ENCODE measurements around the gene DPP3.
"Not testable (repeated sequence)": the region's sequence is repeated elsewhere in the genome, so short reads cannot be mapped to it uniquely, and the experiment has no call there.

Gene DPP3

DNA sequence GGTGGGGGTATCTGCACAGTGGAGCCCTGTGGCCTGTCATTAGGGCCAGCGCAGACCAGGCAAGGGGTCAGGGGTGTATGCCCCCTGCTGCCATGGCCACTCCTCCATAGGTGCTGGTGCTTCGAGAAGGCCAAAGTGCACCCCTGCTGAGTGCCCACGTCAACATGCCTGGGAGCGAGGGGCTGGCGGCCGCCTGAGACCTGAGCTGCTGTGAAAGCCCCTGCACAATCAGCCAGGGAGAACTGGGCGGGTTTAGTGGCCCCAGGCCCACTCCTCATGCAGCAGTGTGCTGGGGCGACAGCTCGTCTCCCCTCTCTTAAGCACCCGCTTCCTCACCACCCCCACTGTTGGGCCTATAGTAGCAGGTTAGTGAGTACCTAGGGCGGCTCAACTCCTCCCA lies 51.6 kb downstream of the DPP3 start:
- in situ Hi-C loops (cut with HindIII; ENCODE audit: low sequenced_read_pairs), result no loop called here
- TF ChIP-seq, protein P1, sequence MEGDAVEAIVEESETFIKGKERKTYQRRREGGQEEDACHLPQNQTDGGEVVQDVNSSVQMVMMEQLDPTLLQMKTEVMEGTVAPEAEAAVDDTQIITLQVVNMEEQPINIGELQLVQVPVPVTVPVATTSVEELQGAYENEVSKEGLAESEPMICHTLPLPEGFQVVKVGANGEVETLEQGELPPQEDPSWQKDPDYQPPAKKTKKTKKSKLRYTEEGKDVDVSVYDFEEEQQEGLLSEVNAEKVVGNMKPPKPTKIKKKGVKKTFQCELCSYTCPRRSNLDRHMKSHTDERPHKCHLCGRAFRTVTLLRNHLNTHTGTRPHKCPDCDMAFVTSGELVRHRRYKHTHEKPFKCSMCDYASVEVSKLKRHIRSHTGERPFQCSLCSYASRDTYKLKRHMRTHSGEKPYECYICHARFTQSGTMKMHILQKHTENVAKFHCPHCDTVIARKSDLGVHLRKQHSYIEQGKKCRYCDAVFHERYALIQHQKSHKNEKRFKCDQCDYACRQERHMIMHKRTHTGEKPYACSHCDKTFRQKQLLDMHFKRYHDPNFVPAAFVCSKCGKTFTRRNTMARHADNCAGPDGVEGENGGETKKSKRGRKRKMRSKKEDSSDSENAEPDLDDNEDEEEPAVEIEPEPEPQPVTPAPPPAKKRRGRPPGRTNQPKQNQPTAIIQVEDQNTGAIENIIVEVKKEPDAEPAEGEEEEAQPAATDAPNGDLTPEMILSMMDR (IDR thresholded peaks at IDR 0.05; ENCODE audit: low read depth, low read length, missing control alignments), result no peak
- no peak for DNase-seq (ENCODE audit: low read depth)
- H3K4me3 ChIP-seq (ENCODE audit: low read depth, low read length), result no peak overlapping the region

DNA sequence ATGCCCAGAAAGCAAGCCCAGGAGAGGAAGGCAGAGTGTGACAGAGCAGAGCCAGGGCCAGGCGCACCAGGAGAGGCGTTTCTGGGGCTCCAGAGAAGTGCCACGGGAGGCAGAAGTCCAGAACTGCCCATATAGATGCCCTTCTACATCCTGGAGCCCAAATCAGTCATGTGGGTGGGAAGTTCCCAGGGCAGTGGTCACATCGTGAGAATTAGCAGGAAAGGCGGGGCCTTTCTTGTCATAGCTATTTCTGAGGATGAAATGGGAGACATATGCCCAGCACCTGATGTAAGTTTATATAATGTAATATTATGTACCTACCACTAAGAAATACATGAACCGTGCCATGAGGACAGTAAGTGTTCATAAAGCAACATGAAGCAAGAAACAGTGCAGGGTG lies 52.5 kb downstream of the DPP3 start:
- TF ChIP-seq, protein P1 (IDR thresholded peaks at IDR 0.05; ENCODE audit: low read depth, low read length, missing control alignments), result no peak
- no peak for DNase-seq (ENCODE audit: low read depth)
- in situ Hi-C loops (cut with HindIII; ENCODE audit: low sequenced_read_pairs), result no loop called here
- H3K4me3 ChIP-seq (ENCODE audit: low read depth, low read length), result no peak overlapping the region

DNA sequence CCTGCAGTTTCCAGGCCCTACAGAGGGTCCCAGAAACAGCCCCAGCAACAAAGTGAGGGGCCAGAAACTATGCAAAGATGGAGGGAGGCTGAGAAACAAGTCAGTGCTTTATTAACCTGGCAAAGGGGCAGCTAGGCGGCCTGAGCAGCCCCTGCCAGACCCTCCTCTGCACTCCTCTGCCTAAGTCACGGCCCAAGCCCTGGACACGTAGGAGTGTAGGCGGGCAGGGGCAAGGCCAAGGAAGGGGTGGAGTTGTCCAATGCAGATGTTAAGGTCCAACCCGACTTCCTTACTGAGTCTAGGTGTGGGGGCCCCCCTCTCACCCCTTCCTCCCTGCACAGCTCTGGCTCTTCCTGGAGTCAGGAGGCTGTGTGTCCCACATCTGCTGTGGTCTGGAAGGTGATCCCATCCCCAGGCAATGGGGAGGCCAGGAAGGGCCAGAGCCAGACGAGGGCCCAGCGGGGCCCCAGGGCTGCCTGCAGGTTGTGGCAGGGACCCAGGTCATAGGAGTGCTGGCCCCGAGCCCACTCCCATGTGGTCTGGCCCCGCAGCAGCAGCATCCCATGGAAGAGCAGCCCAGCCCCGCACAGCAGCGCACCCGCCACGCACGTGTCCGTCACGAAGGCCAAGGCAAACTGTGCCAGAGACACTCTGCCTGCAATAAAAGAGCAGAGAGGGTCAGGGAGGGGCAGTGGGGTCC lies 59.1 kb downstream of the DPP3 start:
- no peak for DNase-seq (ENCODE audit: low read depth)
- TF ChIP-seq, protein P1 (IDR thresholded peaks at IDR 0.05; ENCODE audit: low read depth, low read length, missing control alignments), result no peak
- in situ Hi-C loops (cut with HindIII; ENCODE audit: low sequenced_read_pairs), result no loop called here
- no peak overlapping the region for H3K4me3 ChIP-seq (ENCODE audit: low read depth, low read length)

DNA sequence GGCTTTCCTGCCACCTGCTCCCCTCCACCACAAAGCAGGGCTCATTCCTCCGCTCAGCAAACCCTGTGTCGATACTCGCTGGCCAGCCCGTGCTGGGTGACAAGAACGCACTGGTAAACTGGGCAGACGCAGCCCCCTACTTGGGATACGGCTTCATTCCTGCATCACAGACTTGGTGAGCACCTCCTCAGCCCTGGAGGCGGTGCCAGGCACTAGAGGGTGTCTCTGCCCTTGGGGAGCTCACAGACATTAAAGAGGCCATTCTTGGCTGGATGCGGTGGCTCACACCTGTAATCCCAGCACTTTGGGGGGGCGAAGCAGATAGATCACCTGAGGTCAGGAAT lies 59.6 kb downstream of the DPP3 start:
- in situ Hi-C loops (cut with HindIII; ENCODE audit: low sequenced_read_pairs), result no loop called here
- TF ChIP-seq, protein P1 (IDR thresholded peaks at IDR 0.05; ENCODE audit: low read depth, low read length, missing control alignments), result no peak
- DNase-seq (ENCODE audit: low read depth), result no peak
- H3K4me3 ChIP-seq (ENCODE audit: low read depth, low read length), result no peak overlapping the region

DNA sequence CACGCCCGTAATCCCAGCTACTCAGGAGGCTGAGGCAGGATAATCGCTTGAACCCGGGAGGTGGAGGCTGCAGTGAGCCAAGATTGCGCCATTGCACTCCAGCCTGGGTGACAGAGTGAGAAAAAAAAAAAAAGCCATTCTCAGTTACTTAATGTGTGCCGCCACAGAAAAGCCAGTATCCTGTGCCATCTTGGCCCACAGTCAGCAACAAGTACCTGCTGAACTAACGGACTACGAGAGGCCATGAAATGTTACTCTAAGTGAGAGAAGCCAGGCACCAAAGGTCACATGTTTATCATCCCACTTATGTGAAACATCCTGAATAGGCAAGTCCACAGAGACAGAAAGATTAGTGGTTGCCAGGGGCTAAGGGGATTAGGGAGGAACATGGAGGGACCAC lies 60.4 kb downstream of the DPP3 start:
- H3K4me3 ChIP-seq (ENCODE audit: low read depth, low read length); DNase-seq (ENCODE audit: low read depth); in situ Hi-C loops (cut with HindIII; ENCODE audit: low sequenced_read_pairs): not testable (repeated sequence)

DNA sequence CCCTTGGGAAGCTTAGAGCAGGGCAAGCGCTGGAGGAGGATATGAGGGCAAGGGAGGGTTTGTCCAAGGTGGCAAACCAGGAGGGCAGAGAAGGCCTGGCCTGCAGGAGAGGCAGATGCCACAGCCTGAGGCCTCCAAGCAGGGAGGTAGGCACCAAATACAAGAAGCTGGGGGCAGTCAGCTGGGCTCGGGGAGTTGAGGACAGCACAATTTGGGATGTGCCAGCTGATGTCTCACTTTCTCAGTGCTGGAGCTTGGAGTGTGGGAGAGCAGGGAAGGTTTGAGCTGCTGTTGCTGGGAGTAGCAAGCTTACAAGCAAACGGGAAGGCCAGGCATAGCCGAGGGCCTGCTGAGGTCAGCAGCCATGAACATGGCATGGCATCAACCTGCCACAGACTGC lies 61.7 kb downstream of the DPP3 start:
- no peak overlapping the region for H3K4me3 ChIP-seq (ENCODE audit: low read depth, low read length)
- no peak for DNase-seq (ENCODE audit: low read depth)
- in situ Hi-C loops (cut with HindIII; ENCODE audit: low sequenced_read_pairs), result no loop called here
- TF ChIP-seq, protein P1 (IDR thresholded peaks at IDR 0.05; ENCODE audit: low read depth, low read length, missing control alignments), result no peak

DNA sequence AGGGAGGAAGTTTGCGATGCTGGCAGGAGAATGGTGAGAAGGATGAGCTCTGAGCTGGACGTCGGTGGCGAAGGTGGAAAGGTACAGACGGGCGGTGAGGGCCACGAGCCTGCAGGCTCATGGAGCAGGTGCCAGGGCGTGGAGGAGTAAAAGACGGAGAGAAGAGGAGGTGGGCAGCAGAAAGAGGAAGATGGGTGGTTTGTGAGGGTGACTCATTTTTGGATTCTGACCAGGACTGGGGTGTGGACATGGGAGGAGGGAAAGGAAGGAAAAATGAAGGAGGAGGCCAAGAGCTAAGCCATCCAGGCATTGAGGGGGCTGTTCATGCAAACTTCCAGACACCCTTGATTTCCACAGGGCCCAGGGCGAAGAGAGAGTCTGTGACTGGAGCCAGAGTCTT lies 62.1 kb downstream of the DPP3 start:
- DNase-seq (ENCODE audit: low read depth), result no peak
- TF ChIP-seq, protein P1 (IDR thresholded peaks at IDR 0.05; ENCODE audit: low read depth, low read length, missing control alignments), result no peak
- in situ Hi-C loops (cut with HindIII; ENCODE audit: low sequenced_read_pairs), result no loop called here
- H3K4me3 ChIP-seq (ENCODE audit: low read depth, low read length), result no peak overlapping the region

Data from astrocyte of the cerebellum (primary cell).